ENCODE results near the gene INPP4B.

GRCh38 chr4:142264961-142265360 is 581.1 kb downstream of the INPP4B start:
- TF ChIP-seq CTCF (IDR thresholded peaks at IDR 0.05) (no peak), EZH2 (IDR thresholded peaks at IDR 0.05; ENCODE audit: borderline replicate concordance, insufficient read depth, low read depth, low read length, poor library complexity, severe bottlenecking) (no peak)

All from B cell (primary cell).